ENCODE results near the gene GDPD3. TPM values are rescaled to one million over a fixed set of nuclear protein-coding genes. Genes with fewer than 3 reads are reported as not detected.

Gene GDPD3, protein sequence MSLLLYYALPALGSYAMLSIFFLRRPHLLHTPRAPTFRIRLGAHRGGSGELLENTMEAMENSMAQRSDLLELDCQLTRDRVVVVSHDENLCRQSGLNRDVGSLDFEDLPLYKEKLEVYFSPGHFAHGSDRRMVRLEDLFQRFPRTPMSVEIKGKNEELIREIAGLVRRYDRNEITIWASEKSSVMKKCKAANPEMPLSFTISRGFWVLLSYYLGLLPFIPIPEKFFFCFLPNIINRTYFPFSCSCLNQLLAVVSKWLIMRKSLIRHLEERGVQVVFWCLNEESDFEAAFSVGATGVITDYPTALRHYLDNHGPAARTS
- total RNA-seq = 0.46 TPM

DNA sequence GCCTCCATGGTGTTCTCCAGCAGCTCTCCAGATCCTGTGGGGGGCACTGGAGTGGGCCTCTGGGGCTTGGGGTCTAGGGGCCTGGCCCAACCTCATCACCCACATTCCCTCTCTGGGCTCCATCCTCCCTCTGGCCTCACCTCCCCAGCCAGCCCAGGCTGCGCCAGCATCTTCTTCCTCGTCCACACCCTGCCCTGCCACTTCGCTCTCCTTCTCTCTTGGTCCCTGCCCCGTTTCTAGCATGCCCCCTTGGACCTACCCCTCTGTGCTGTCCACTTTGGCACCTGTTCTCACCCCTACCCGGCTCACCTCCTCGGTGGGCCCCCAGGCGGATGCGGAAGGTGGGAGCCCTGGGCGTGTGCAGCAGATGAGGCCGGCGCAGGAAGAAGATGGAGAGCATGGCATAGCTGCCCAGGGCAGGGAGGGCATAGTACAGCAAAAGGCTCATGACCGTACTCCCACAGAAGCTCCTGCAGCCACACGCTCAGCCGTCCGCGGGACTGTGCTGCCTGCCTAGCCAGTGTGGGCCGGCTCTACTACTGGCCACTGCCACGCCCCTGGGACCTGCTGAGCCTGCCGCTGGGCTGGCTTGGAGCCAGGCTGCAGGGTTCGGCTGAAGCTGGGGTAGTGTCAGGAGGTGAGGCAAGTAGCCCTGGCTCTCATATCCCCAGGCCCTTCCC, at the start of gene GDPD3:
Gene GDPD3, minus strand, starts transcription at position 507 of the 680 bp plus-strand sequence. Its CDS starts 59 bp downstream, at position 448.

DNA sequence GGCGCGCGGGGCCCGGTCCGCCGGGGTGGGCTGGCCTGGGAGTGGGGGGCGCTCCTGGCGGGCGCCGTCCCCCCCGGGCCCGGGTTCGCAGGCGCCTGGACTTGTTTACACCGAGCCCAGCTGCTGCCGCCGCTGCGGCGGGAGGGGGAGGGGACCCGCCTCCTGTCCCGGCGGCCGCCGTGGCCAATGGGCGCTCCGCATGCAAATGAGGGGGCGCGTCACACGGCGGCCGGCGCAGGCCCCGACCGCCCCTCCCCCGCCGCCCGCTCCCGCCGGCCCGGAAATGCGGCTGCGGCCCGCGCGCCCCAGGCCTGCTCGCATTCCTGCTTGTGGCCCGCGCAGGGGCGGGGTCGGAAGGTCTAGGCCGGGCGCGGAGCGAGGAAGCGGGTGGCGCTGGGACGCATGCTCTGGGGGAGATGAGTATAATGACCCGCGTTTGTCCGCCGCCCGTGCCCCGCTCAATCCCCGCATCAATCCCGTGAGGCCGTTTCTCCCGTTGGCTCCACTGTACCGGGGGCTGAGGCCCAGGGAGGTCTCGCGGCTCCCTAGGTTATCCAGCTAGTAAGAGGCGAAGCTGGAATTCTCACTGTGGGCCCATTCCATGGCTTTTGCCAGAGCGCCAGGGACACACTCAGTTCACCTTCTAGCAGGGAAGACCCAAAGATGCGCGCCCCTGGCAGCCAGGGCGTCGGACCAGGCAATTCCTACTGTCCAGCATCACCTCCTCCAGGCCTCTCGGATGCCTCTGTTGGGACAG, 17.1 kb downstream of the GDPD3 start, which contains the start of gene YPEL3:
Gene YPEL3, minus strand, starts transcription at position 109 of the 757 bp plus-strand sequence. CDS start 731 bp downstream, outside the sequence.

DNA sequence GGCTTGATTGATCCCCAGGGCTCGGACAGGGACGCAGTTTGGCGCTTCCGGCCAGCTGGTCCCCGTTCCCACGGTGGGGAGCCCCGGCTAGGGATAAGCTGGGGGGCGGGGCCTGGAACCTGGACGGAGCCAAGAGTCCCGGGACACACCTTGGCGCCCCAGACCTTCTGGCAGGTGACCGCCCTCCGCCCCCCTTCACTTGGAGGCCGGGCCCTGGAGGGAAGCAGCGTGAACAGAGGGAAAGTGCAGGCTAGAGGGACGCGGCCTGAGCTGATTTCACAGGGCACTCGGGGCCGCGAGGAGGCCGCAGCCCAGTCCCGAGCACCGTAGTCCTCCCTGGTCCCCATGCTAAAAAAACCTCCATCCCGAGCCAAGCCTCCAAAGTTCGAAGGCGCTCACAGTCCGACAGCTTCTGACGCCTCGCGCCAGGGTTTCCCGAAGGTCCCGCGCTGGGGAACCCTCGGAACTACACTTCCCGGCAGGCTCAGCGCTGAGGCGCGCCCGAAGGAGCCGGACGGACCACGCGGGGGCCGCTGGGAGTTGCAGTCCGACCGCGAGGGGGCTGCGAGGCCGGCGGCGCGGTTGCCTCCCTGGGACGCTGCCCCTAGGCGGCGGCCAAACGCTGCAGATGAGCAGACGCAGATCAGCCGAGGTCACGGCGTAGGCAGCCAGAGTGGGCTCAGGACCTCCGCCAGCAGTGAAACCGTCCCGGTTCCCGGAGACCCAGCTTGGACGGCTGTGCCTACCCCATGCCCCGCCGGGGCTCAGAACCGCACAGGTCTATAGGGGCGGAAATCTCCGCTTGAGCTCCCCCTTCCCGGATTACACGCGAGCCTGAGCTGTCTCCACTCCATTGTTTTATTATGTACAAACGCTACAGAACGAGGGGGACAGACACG, 21.6 kb downstream of the GDPD3 start, which contains the start of gene TBX6:
Gene TBX6, minus strand, starts transcription at position 451 of the 899 bp plus-strand sequence. CDS start 731 bp downstream, outside the sequence.

DNA sequence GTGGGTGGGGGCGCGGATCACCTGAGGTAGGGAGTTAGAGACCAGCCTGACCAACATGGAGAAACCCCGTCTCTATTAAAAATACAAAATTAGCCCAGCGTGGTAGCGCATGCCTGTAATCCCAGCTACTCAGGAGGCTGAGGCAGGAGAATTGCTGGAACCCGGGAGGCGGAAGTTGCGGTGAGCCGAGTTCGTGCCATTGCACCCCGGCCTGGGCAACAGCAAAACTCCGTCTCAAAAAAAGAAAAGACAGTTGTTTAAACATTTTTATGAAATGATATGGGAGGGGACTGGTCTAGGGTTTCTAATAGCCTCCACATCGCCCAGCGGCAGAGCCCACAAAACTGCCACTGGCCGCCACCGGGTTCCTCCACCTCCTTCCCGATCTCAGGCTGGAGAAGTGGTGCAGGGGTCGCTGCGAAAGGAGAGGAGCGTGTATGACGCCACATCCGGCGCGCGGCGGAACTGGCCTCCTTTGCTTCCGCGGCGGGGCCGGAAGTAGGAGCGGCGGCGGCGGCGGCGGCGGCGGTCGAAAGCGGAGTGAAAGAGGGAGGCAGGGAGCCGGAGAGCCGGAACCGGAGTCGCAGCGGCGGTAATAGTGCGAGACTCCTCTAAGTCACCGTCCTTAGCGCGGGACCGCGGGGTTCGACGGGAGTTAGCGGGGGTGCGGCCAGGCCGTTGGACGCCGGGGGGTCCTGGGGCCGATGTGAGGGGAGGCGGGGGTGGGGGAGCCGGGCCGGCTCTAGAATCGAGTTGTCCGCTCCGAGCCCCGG, 37.6 kb downstream of the GDPD3 start, which contains the start of gene PPP4C:
Gene PPP4C, plus strand, starts transcription at position 492 of the 773 bp plus-strand sequence. CDS start 384 bp downstream, outside the sequence.

DNA sequence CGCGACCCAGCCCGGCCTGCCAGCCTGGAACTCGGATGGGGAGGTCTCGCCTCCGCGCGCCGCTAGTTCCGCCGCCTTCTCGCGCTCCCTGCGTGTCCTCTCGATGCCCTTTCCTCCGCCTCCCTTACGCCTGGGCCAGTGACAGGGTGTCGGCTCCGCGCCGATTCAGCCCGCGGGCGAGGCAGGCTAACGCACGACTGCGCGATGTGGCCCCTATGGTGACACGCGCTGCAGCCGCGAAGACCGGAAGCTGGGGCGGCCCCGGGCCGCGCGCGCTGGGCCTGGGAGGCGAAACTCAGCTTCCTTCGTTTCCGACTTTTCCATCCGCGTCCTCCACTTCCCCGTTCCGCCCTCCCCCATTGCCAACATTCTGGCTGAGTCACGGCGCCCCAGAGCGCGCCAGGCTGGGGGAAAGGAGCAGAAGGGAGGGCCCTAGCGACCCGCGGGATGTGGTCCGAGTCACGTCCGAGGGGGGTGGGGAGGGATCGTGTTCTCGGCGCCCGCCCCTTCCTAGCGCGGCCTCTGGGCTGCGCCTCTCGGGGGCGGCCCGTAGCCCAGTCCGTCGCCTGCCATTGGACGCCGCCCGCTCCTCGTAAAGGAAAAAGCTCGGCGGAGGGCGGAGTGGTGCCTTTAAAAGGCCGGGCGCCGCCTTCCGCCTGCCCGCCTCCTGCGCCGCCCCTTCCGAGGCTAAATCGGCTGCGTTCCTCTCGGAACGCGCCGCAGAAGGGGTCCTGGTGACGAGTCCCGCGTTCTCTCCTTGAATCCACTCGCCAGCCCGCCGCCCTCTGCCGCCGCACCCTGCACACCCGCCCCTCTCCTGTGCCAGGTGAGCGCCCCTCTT, 48.0 kb downstream of the GDPD3 start, which contains the start of gene ALDOA:
Gene ALDOA, plus strand, starts transcription at position 659 of the 841 bp plus-strand sequence. CDS start 1,138 bp downstream, outside the sequence.

Other genes starting within 250 kb of the GDPD3 start
- gene SEZ6L2, start 214.0 kb downstream of the GDPD3 start, total RNA-seq = 88.1 TPM
- gene ASPHD1, start 213.0 kb downstream of the GDPD3 start, total RNA-seq = 14.8 TPM
- 21.5 TPM for gene KCTD13, start 187.3 kb downstream of the GDPD3 start, total RNA-seq
- gene TMEM219, start 151.5 kb downstream of the GDPD3 start, total RNA-seq = 35.1 TPM
- gene TAOK2, start 139.7 kb downstream of the GDPD3 start, total RNA-seq = 71.3 TPM
- 12.0 TPM for gene HIRIP3, start 117.9 kb downstream of the GDPD3 start, total RNA-seq
- 27.7 TPM for gene INO80E, start 117.3 kb downstream of the GDPD3 start, total RNA-seq
- 12.5 TPM for gene DOC2A, start 102.5 kb downstream of the GDPD3 start, total RNA-seq
- gene C16orf92, start 90.3 kb downstream of the GDPD3 start, total RNA-seq = not detected
- gene TLCD3B, start 82.3 kb downstream of the GDPD3 start, total RNA-seq = 24.7 TPM
- 186 TPM for gene ALDOA, start 47.8 kb downstream of the GDPD3 start, total RNA-seq
- 84.9 TPM for gene PPP4C, start 37.5 kb downstream of the GDPD3 start, total RNA-seq
- gene TBX6, start 21.6 kb downstream of the GDPD3 start, total RNA-seq = 0.23 TPM
- 21.2 TPM for gene YPEL3, start 17.3 kb downstream of the GDPD3 start, total RNA-seq
- gene MAPK3, start 9.7 kb upstream of the GDPD3 start, total RNA-seq = 28.6 TPM
- gene CORO1A, start 70.1 kb upstream of the GDPD3 start, total RNA-seq = 20.1 TPM
- 5.3 TPM for gene BOLA2B, start 80.1 kb upstream of the GDPD3 start, total RNA-seq
- gene SLX1A, start 80.3 kb upstream of the GDPD3 start, total RNA-seq = 10.8 TPM
- gene SULT1A3, start 85.7 kb upstream of the GDPD3 start, total RNA-seq = 1.6 TPM
- 2.5 TPM for gene NPIPB13, start 134.9 kb upstream of the GDPD3 start, total RNA-seq
- gene CD2BP2, start 241.8 kb upstream of the GDPD3 start, total RNA-seq = 39.9 TPM